Neural crest cell (in vitro differentiated cells): Measurements from ENCODE around the gene TCF7L1. TPM values are rescaled to one million over a fixed set of nuclear protein-coding genes. Genes with fewer than 3 reads are reported as not detected.

Experiments used
- DNase-seq: peaks from one replicate; pipeline ENCODE4 v3.0.0; 2021; ENCODE audit warnings: low read depth, mixed read lengths, low spot score
- H3K27ac Mint-ChIP-seq: one replicate; pipeline ENCODE4 v1.8.0; 2021; ENCODE audit warnings: mild to moderate bottlenecking, mixed read lengths; ENCODE audit not compliant: unreplicated experiment
- H3K27me3 Mint-ChIP-seq: 2 replicates; pipeline ENCODE4 v1.8.0; 2021; ENCODE audit warnings: low read depth, mild to moderate bottlenecking, mixed read lengths
- H3K36me3 Mint-ChIP-seq: 2 replicates; pipeline ENCODE4 v1.8.0; 2021; ENCODE audit warnings: low read depth, mild to moderate bottlenecking, mixed read lengths
- H3K4me1 Mint-ChIP-seq: 2 replicates; pipeline ENCODE4 v1.8.0; 2021; ENCODE audit warnings: mixed read lengths
- H3K4me3 Mint-ChIP-seq: one replicate; pipeline ENCODE4 v1.8.0; 2021; ENCODE audit warnings: mild to moderate bottlenecking, mixed read lengths
- H3K9me3 Mint-ChIP-seq: 2 replicates; pipeline ENCODE4 v1.8.0; 2021; ENCODE audit warnings: mixed read lengths
- CTCF ChIP-seq: fragments of 200-600 bp; sonication (generic); conservative IDR thresholded peaks from 2 replicates; pipeline ENCODE4 v1.5.0; 2021; ENCODE audit warnings: antibody characterized with exemption, mild to moderate bottlenecking
- total RNA-seq: library from RNA; stranded (reverse); gene quantifications from 2 replicates; pipeline ENCODE4 v1.2.1, GENCODE V29; 2021

TCF7L1 gene
- total RNA-seq, 1 donor from 2014 or later, result 40.3 TPM

DNA sequence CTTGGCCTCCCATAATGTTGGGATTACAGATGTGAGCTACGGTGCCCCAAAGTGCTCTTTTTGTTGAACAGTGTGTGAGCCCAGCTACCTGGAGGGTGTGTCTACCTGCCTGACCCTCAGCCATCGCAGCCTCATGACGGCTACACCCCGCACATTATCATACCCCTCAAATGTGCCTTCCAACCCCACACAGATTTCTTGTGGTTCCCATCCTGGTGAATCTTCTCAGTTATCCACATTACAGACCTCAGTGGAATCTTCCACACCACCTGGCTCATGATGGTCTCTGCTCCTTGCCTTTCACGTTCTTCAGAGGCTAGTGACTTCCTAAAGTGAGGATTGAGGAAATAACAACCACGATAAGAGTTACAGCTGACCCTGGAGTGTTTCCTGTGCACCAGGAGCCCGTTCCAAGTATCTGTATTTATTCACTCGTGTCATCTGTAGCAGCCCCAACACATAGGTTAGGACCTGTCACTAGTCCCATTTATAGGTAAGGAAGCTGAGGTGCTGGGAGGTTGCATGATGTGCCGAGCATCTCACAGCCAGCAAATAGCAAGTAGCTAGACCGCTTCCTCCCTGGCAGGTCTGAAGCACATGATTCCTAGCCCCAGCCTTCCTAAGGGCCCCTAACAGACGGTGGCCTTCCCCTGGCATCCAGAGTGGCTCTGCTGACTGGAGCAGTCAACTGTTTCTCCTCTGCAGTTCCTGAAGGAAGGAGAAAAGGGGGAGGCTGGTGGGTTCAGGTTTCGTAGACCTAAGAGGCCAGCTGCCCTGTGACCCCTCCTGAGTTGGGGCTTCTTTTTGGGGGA is 47.3 kb downstream of the TCF7L1 start:
- H3K9me3 Mint-ChIP-seq, result no peaks in the 10 kb centered on the region
- peaks cover 56% of the 10 kb centered on the region for H3K4me1 Mint-ChIP-seq
- no peaks in the 10 kb centered on the region for H3K27me3 Mint-ChIP-seq
- H3K27ac Mint-ChIP-seq, result no peak overlapping the region
- no peak for TF ChIP-seq CTCF
- H3K36me3 Mint-ChIP-seq, result peaks cover 8% of the 10 kb centered on the region
- no peak overlapping the region for H3K4me3 Mint-ChIP-seq
- DNase-seq, result no peak

GRCh38 chr2:85181134-85181631 is 48.0 kb downstream of the TCF7L1 start:
- Mint-ChIP-seq H3K27ac (peak overlapping the region; percentile 17), H3K9me3 (no peaks in the 10 kb centered on the region), H3K36me3 (peaks cover 9% of the 10 kb centered on the region), H3K4me1 (peaks cover 51% of the 10 kb centered on the region), H3K27me3 (no peaks in the 10 kb centered on the region), H3K4me3 (no peak overlapping the region)
- no peak for DNase-seq
- TF ChIP-seq CTCF, result peak; percentile 42

- Mint-ChIP-seq H3K27ac (peak overlapping the region; percentile 44), H3K36me3 (peaks cover 8% of the 10 kb centered on the region), H3K4me1 (peaks cover 55% of the 10 kb centered on the region), H3K27me3 (no peaks in the 10 kb centered on the region), H3K4me3 (no peak overlapping the region), H3K9me3 (no peaks in the 10 kb centered on the region)
- no peak for TF ChIP-seq CTCF
- no peak for DNase-seq
These were observed 48.8 kb downstream of the TCF7L1 start for GRCh38 chr2:85181844-85182456.

GRCh38 chr2:85183076-85183475 is 49.9 kb downstream of the TCF7L1 start:
- Mint-ChIP-seq H3K27me3 (no peaks in the 10 kb centered on the region), H3K4me3 (no peak overlapping the region), H3K27ac (no peak overlapping the region)

GRCh38 chr2:85183479-85183878 is 50.3 kb downstream of the TCF7L1 start:
- no peaks in the 10 kb centered on the region for H3K9me3 Mint-ChIP-seq
- DNase-seq, result no peak
- no peak overlapping the region for H3K4me3 Mint-ChIP-seq
- H3K27ac Mint-ChIP-seq, result peak overlapping the region; percentile 53
- TF ChIP-seq CTCF, result no peak
- H3K27me3 Mint-ChIP-seq, result no peaks in the 10 kb centered on the region
- peaks cover 59% of the 10 kb centered on the region for H3K4me1 Mint-ChIP-seq
- peaks cover 8% of the 10 kb centered on the region for H3K36me3 Mint-ChIP-seq

More at GRCh38 chr2:85183076-85183475, 49.9 kb downstream of the TCF7L1 start:
- Mint-ChIP-seq H3K4me1 (peaks cover 62% of the 10 kb centered on the region), H3K9me3 (no peaks in the 10 kb centered on the region), H3K36me3 (peaks cover 8% of the 10 kb centered on the region)
- no peak for TF ChIP-seq CTCF
- DNase-seq, result no peak
